Panc1 (cell line): Measurements from ENCODE around the gene GRAMD2A.

ENCODE experiments used
- CTCF ChIP-seq: fragments of 450-650 bp; IDR thresholded peaks from 2 replicates; pipeline ENCODE4 v1.5.1; 2017; ENCODE audit warnings: mild to moderate bottlenecking
- POLR2AphosphoS5 ChIP-seq: IDR thresholded peaks from 2 replicates; pipeline ENCODE4 v1.6.1; 2012; ENCODE audit warnings: mild to moderate bottlenecking, low read depth, low read length, moderate library complexity
- TF ChIP-seq, protein P1 (sequence below), 2 experiments: IDR thresholded peaks; 2 replicates each; pipeline ENCODE4 v1.6.1; 2011 to 2012; ENCODE audit warnings: low read depth in 2 of 2, control low read depth in 1 of 2, low read length in 1 of 2, mild to moderate bottlenecking in 1 of 2, moderate library complexity in 1 of 2; ENCODE audit not compliant: insufficient read depth in 1 of 2

GRCh38 chr15:72113347-72114031 is 84.1 kb downstream of the GRAMD2A start:
- TF ChIP-seq, protein P1, sequence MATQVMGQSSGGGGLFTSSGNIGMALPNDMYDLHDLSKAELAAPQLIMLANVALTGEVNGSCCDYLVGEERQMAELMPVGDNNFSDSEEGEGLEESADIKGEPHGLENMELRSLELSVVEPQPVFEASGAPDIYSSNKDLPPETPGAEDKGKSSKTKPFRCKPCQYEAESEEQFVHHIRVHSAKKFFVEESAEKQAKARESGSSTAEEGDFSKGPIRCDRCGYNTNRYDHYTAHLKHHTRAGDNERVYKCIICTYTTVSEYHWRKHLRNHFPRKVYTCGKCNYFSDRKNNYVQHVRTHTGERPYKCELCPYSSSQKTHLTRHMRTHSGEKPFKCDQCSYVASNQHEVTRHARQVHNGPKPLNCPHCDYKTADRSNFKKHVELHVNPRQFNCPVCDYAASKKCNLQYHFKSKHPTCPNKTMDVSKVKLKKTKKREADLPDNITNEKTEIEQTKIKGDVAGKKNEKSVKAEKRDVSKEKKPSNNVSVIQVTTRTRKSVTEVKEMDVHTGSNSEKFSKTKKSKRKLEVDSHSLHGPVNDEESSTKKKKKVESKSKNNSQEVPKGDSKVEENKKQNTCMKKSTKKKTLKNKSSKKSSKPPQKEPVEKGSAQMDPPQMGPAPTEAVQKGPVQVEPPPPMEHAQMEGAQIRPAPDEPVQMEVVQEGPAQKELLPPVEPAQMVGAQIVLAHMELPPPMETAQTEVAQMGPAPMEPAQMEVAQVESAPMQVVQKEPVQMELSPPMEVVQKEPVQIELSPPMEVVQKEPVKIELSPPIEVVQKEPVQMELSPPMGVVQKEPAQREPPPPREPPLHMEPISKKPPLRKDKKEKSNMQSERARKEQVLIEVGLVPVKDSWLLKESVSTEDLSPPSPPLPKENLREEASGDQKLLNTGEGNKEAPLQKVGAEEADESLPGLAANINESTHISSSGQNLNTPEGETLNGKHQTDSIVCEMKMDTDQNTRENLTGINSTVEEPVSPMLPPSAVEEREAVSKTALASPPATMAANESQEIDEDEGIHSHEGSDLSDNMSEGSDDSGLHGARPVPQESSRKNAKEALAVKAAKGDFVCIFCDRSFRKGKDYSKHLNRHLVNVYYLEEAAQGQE (IDR thresholded peaks at IDR 0.05; ENCODE audit: insufficient read depth in 1 of 2, low read depth in 2 of 2, low read length in 1 of 2): no peak
- TF ChIP-seq CTCF (no peak), POLR2AphosphoS5 (no peak)
